RWPE2 (cell line): Measurements from ENCODE around the gene OVOL3.

ENCODE experiments used
- ATAC-seq: fragments of 200-7000 bp; cut with Tn5 transposase; 3 replicates; pipeline ENCODE4 v1.9.1; 2021; ENCODE audit warnings: low read depth
- DNase-seq: peaks from one replicate; pipeline ENCODE4 v3.0.0-alpha.2; 2020; ENCODE audit warnings: low spot score
- H3K27ac ChIP-seq: fragments of 450-650 bp; 2 replicates; pipeline ENCODE4 v1.5.1; 2017; ENCODE audit warnings: mild to moderate bottlenecking; ENCODE audit not compliant: poor library complexity, severe bottlenecking
- H3K27me3 ChIP-seq: fragments of 250-450 bp; sonication (Bioruptor Pico); 2 replicates; pipeline ENCODE4 v1.5.1; 2021; ENCODE audit warnings: mild to moderate bottlenecking, moderate library complexity; ENCODE audit not compliant: insufficient read depth, poor library complexity, severe bottlenecking
- H3K36me3 ChIP-seq: fragments of 250-450 bp; sonication (Bioruptor Pico); 2 replicates; pipeline ENCODE4 v1.5.1; 2020; ENCODE audit warnings: low read depth, mild to moderate bottlenecking, moderate library complexity
- H3K4me1 ChIP-seq: fragments of 250-450 bp; sonication (Bioruptor Pico); 2 replicates; pipeline ENCODE4 v1.5.1; 2021; ENCODE audit warnings: mild to moderate bottlenecking, moderate library complexity; ENCODE audit not compliant: insufficient read depth, poor library complexity, severe bottlenecking
- H3K4me3 ChIP-seq: fragments of 250-450 bp; sonication (Bioruptor Pico); 2 replicates; pipeline ENCODE4 v1.5.1; 2021; ENCODE audit warnings: mild to moderate bottlenecking, moderate library complexity; ENCODE audit not compliant: severe bottlenecking
- H3K9me3 ChIP-seq: fragments of 250-450 bp; sonication (Bioruptor Pico); 2 replicates; pipeline ENCODE4 v1.5.1; 2021; ENCODE audit warnings: mild to moderate bottlenecking, moderate library complexity; ENCODE audit not compliant: severe bottlenecking
- CTCF ChIP-seq: fragments of 450-650 bp; IDR thresholded peaks from one replicate; pipeline ENCODE4 v1.5.1; 2017; ENCODE audit warnings: mild to moderate bottlenecking, moderate library complexity; ENCODE audit not compliant: poor library complexity, severe bottlenecking

Gene OVOL3

GRCh38 chr19:36160821-36161596 lies 50.1 kb downstream of the OVOL3 start:
- DNase-seq (no peak), ATAC-seq (no peak)
- no peak for TF ChIP-seq CTCF
- H3K36me3 ChIP-seq = peaks cover 14% of the 10 kb centered on the region
- no peaks in the 10 kb centered on the region for H3K9me3 ChIP-seq
- peak overlapping the region; percentile 17 for H3K27ac ChIP-seq
- H3K27me3 ChIP-seq = no peaks in the 10 kb centered on the region
- H3K4me1 ChIP-seq = no peaks in the 10 kb centered on the region
- no peak overlapping the region for H3K4me3 ChIP-seq
